GM12878 (cell line): ENCODE results near the gene PTPRN2. TPM values are rescaled to one million over a fixed set of nuclear protein-coding genes. Genes with fewer than 3 reads are reported as not detected.

Experiments used
- ATAC-seq: fragments of 200-7000 bp; cut with Tn5 transposase; 3 replicates; pipeline ENCODE4 v1.9.1; 2020; ENCODE audit warnings: mild to moderate bottlenecking, moderate library complexity
- BruUV-seq: library from RNA; stranded (reverse); fragments of 400-500 nt; replicated peaks from 2 replicates; lab custom pipeline; 2021; lab: Mats Ljungman, UMichigan
- CTCF ChIA-PET: fragments of 300-600 bp; sonication (Branson Sonifier 250); formaldehyde crosslinking; extraction: SDS; loops from one replicate; lab custom pipeline; 2021; ENCODE audit warnings: inconsistent platforms; lab: Yijun Ruan, JAX
- POLR2A ChIA-PET: fragments of 350-600 bp; formaldehyde crosslinking; extraction: SDS; loops from one replicate; lab custom pipeline; 2021; ENCODE audit warnings: inconsistent platforms; lab: Charles Lee
- RAD21 ChIA-PET: fragments of 300-600 bp; sonication (Branson Sonifier 250); formaldehyde crosslinking; loops from one replicate; lab custom pipeline; 2023; ENCODE audit warnings: antibody characterized with exemption; ENCODE audit not compliant: unreplicated experiment; lab: Charles Lee
- SMC1A ChIA-PET: fragments of 300-600 bp; sonication (Branson Sonifier 250); formaldehyde crosslinking; loops from one replicate; lab custom pipeline; 2023; ENCODE audit not compliant: unreplicated experiment, uncharacterized antibody; lab: Charles Lee
- DNase-seq: peaks from one replicate; pipeline ENCODE4 v3.0.0-alpha.2; 2011; ENCODE audit warnings: low read depth, low spot score
- FAIRE-seq: peaks from 3 replicates; lab custom pipeline; 2011; peaks lifted over from hg19 to GRCh38; lab: Jason Lieb, UNC
- H2AFZ ChIP-seq: 2 replicates; pipeline ENCODE4 v1.6.0; 2011; ENCODE audit warnings: low read depth, low read length, control low read depth; ENCODE audit not compliant: control insufficient read depth
- H3K27ac ChIP-seq: 2 replicates; pipeline ENCODE4 v1.5.1; 2011; ENCODE audit warnings: control low read depth; ENCODE audit not compliant: control insufficient read depth, insufficient read depth
- H3K27me3 ChIP-seq, 2 experiments: replicated peaks in 1 of 2; 2 replicates each; pipeline versions ENCODE4 v1.6.0 to v1.6.1; 2011; ENCODE audit warnings: low read length in 1 of 2; ENCODE audit not compliant: control insufficient read depth in 2 of 2, insufficient read depth in 2 of 2
- H3K36me3 ChIP-seq, 2 experiments: 2 replicates each; pipeline ENCODE4 v1.5.1; 2011; ENCODE audit warnings: low read length in 1 of 2; ENCODE audit not compliant: control insufficient read depth in 2 of 2, insufficient read depth in 2 of 2
- H3K4me1 ChIP-seq: 2 replicates; pipeline ENCODE4 v1.6.1; 2011; ENCODE audit warnings: mild to moderate bottlenecking, low read length, moderate library complexity, mixed read lengths; ENCODE audit not compliant: control insufficient read depth, insufficient read depth
- H3K4me2 ChIP-seq: 2 replicates; pipeline ENCODE4 v1.6.0; 2011; ENCODE audit warnings: control low read depth; ENCODE audit not compliant: control insufficient read depth, insufficient read depth
- H3K4me3 ChIP-seq: fragments of 200-600 bp; sonication (generic); 2 replicates; pipeline ENCODE4 v1.5.1; 2016
- H3K79me2 ChIP-seq: 2 replicates; pipeline ENCODE4 v1.6.0; 2011; ENCODE audit warnings: low read length; ENCODE audit not compliant: control insufficient read depth, insufficient read depth
- H3K9ac ChIP-seq: 2 replicates; pipeline ENCODE4 v1.8.0; 2011; ENCODE audit warnings: low read length, control low read depth, mixed read lengths; ENCODE audit not compliant: control insufficient read depth, insufficient read depth
- H3K9me3 ChIP-seq: replicated peaks from 3 replicates; pipeline ENCODE4 v1.5.1; 2011; ENCODE audit warnings: mild to moderate bottlenecking, low read length; ENCODE audit not compliant: control insufficient read depth, insufficient read depth
- H4K20me1 ChIP-seq: 2 replicates; pipeline ENCODE4 v1.6.0; 2011; ENCODE audit not compliant: control insufficient read depth, insufficient read depth
- E4F1 ChIP-seq: fragments of 450-650 bp; IDR thresholded peaks from 2 replicates; pipeline ENCODE4 v1.6.1; 2018; ENCODE audit warnings: borderline replicate concordance, mild to moderate bottlenecking; ENCODE audit not compliant: partially characterized antibody
- PBX3 ChIP-seq: IDR thresholded peaks from 2 replicates; pipeline ENCODE4 v1.6.1; 2011; ENCODE audit warnings: mild to moderate bottlenecking, low read depth, low read length, moderate library complexity; ENCODE audit not compliant: insufficient replicate concordance
- POLR2AphosphoS5 ChIP-seq: IDR thresholded peaks from 2 replicates; pipeline ENCODE4 v1.6.1; 2011; ENCODE audit warnings: mild to moderate bottlenecking, low read length, inconsistent platforms
- WGBS: methylation state at CpG from one replicate; pipeline ENCODE4 v1.1.6; 2016; ENCODE audit warnings: low lambda C conversion rate; ENCODE audit not compliant: insufficient replicate concordance, insufficient coverage; ENCODE audit errors: missing lambda C conversion rate; 5-methylcytosine and 5-hydroxymethylcytosine counted together
- in situ Hi-C: fragments of 300-500 bp; cut with MboI; formaldehyde crosslinking; loops from 9 replicates; pipeline ENCODE4 v1.14.3; 2018; ENCODE audit warnings: mixed read lengths
- intact Hi-C: fragments of 100-400 bp; cut with micrococcal nuclease; formaldehyde crosslinking; loops from one replicate; pipeline ENCODE4 v1.14.2; 2022; ENCODE audit not compliant: unreplicated experiment
- polyA plus RNA-seq, 11 experiments: library from polyadenylated mRNA; depleted of rRNA in 4 of 11; unstranded in 6 of 11; stranded (reverse) in 5 of 11; fragments of >200 nt; fragmentation: Nextera tagmentation in 4 of 11; fragmentation: Illumina TruSeq in 1 of 11; extraction: Ambion mirVana in 4 of 11; extraction: Trizol in 1 of 11; gene quantifications; 1 replicate in 1 of 11; 2 replicates in 10 of 11; pipeline versions ENCODE4 v1.2.1 to v1.2.3, GENCODE V29; 2011 to 2016; ENCODE audit warnings: inconsistent platforms in 2 of 11, missing spikeins in 2 of 11, low read depth in 1 of 11
- total RNA-seq, 4 experiments: library from RNA; depleted of rRNA in 3 of 4; stranded (reverse); fragments of >200 nt in 3 of 4; fragmentation: Illumina TruSeq in 1 of 4; extraction: Trizol in 1 of 4; gene quantifications; 2 replicates each; pipeline versions ENCODE4 v1.2.1 to v1.2.3, GENCODE V29; 2013 to 2021

The PTPRN2 gene
- total and polyA plus RNA-seq, 10 of the 15 experiments (the other 5 are each of a cell fraction or from before 2014, with no cell fraction given): 5.4 TPM; not detected in 9

- ChIA-PET POLR2A (no interaction called here), RAD21 (no interaction called here), CTCF (no interaction called here), SMC1A (no interaction called here)
- in situ Hi-C loops (no loop called here), intact Hi-C loops (no loop called here)
- no peaks in the 10 kb centered on the region for H3K79me2 ChIP-seq
- H3K4me2 ChIP-seq: no peak overlapping the region
- peaks cover 10% of the 10 kb centered on the region; the same call in 1 of the 3 replicates for H3K9me3 ChIP-seq
- no peaks in the 10 kb centered on the region for H3K4me1 ChIP-seq
- TF ChIP-seq PBX3 (peak; percentile 41), POLR2AphosphoS5 (no peak), E4F1 (no peak)
- no peaks in the 10 kb centered on the region for H3K36me3 ChIP-seq
- FAIRE-seq (no peak), ATAC-seq (no peak), DNase-seq (no peak)
- no TSS peak for BruUV-seq
- H2AFZ ChIP-seq: no peak overlapping the region
- H3K27me3 ChIP-seq: no peaks in the 10 kb centered on the region
- no peak overlapping the region for H3K27ac ChIP-seq
- no peak overlapping the region for H3K9ac ChIP-seq
- no peak overlapping the region for H3K4me3 ChIP-seq
- 89% methylated on average over 5 of the region's 5 CpGs for WGBS
- no peaks in the 10 kb centered on the region for H4K20me1 ChIP-seq
Observed at GRCh38 chr7:158262284-158263109, 325.1 kb downstream of the PTPRN2 start.
